Endometrial microvascular endothelial cells (primary cell): ENCODE data around the gene ERC1. TPM values are rescaled to one million over a fixed set of nuclear protein-coding genes. Genes with fewer than 3 reads are reported as not detected.
"Not testable (repeated sequence)": the region's sequence is repeated elsewhere in the genome, so short reads cannot be mapped to it uniquely, and the experiment has no call there.

Experiments
- in situ Hi-C: cut with HindIII; loops from 2 replicates; pipeline ENCODE4 v1.10.0; 2017; ENCODE audit warnings: low sequenced_read_pairs, low pct_unique_long_range_greater_than_20kb; ENCODE audit errors: inconsistent ontology term
- total RNA-seq: library from RNA; depleted of rRNA; stranded (reverse); fragments of >200 nt; gene quantifications from one replicate; pipeline ENCODE4 v1.2.3, GENCODE V29; 2015; ENCODE audit errors: inconsistent ontology term

Gene ERC1
- total RNA-seq, 1 donor from 2014 or later, result 13.1 TPM

DNA sequence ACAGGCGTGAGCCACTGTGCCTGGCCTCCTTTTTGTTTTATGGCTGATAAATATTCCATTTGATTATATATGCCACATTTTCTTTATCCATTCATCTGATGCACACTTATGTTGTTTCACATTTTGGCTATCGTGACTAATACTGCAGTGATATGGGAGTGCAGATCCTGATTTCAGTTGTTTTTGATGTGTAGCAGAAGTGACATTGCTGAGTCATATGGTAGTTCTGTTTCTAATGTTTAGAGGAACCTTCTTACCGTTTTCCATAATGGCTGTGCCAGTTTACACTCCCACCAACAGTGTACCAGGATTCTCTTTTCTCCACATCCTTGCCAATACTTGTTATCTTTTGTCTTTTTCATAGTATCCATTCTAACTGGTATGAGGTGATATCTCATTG, 235.9 kb downstream of the ERC1 start:
- in situ Hi-C loops, result no loop called here

DNA sequence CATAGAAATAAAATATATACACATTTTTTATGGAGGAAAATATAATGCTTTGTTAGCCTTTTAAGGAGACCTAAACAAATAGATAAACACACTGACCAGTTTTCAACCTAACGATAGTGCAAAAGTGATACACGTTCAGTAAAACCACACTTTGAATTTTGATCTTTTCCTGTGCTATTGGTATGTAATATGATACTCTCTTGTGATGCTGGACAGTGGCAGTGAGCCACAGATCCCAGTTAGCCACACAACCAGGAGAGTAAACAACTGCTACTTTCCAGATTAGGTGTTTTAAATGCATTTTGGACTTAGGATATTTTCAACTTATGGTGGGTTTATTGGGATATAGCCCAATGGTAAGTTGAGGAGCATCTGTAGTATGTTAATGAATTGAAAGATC, 243.1 kb downstream of the ERC1 start:
- in situ Hi-C loops, result no loop called here

DNA sequence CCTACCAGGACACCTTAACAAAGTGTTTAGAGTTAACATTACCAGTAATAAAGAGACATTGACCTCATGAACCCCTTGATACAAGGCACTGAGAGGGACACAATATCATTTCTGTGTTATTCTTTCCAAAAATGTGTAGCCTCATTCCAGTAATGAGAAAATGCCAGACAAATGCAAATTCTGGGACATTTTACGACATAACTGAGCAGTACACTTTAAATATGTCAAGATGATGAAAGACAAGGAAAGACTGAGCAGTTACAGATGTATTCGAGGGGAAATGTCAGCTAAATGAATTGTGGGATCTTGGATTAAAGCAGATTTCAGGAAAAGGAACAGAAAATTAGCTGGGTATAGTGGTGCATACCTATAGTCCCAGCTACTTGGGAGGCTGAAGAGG, 255.6 kb downstream of the ERC1 start:
- in situ Hi-C loops, result no loop called here

DNA sequence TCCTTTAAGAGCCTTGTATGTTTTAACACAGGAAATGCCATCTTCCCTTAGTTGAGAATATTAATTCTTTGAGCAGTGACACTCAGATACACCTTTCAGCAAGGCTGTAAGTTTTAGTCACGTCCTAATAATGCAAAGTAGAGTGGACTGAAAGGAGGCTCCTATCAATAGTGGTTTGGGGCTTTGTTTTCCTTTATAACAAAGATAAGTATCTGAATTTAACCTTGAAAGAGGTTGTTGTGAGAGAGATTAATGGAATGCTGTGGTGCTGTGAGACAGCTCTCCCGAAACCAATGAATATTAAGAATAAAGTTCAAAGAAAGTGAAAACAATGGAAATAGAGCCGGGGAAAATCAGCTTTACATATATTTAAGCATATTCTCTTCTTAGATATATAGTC, 259.6 kb downstream of the ERC1 start:
- in situ Hi-C loops, result no loop called here

DNA sequence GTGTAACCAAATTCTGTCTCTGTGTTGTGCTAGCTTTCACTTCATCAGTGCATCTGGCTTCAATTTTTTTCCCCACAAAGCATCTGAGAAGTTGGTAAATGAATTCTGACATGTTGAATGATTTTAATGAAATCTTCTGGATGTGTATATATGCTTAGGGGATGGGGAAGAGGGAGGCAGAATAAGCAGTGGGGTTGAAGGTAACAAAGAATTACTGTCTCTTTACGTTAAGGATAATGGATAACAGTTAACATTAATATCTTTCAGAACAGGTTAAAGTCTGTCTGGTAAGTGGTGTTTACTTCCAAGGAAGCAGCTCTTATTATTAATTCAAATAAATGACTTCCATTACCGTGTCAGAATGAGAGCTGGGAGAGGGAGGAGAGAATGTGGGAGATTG, 261.7 kb downstream of the ERC1 start:
- in situ Hi-C loops, result no loop called here

DNA sequence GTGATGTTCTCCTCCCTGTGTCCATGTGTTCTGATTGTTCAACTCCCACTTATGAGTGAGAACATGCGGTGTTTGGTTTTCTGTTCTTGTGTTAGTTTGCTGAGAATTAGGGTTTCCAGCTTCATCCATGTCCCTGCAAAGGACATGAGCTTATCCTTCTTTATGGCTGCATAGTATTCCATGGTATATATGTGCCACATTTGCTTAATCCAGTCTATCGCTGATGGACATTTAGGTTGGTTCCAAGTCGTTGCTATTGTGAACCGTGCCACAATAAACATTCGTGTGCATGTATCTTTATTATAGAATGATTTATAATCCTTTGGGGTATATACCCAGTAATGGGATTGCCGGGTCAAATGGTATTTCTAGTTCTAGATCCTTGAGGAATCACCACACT, 264.1 kb downstream of the ERC1 start:
- in situ Hi-C loops, result not testable (repeated sequence)

DNA sequence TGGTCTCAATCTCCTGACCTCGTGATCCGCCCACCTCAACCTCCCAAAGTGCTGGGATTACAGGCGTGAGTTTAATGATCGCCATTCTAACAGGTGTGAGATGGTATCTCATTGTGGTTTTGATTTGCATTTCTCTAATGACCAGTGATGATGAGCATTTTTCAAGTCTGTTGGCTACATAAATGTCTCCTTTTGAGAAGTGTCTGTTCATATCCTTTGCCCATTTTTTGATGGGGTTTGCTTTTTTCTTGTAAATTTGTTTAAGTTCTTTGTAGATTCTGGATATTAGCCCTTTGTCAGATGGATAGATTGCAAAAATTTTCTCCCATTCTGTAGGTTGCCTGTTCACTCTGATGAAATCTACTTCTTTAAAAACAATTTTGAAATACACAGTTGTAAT, 264.8 kb downstream of the ERC1 start:
- in situ Hi-C loops, result not testable (repeated sequence)

DNA sequence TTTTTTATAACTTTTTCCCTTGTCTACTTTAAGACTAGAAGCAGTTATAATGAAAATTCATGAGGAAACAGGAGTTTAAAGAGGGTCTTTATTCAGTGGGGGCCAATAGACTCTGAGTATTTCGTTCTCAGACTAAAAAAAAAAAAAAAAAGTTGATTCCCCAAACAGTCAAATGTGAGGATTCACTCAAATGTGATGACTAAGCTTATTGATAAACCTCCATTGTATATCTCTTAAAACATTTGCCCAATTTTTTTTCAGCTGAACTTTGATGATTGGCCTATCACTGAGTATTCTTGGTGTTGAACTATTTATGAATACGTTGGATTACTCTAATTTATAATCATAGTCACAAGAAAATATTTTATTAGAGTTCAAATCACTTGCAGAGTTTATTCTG, 265.3 kb downstream of the ERC1 start:
- in situ Hi-C loops, result no loop called here

DNA sequence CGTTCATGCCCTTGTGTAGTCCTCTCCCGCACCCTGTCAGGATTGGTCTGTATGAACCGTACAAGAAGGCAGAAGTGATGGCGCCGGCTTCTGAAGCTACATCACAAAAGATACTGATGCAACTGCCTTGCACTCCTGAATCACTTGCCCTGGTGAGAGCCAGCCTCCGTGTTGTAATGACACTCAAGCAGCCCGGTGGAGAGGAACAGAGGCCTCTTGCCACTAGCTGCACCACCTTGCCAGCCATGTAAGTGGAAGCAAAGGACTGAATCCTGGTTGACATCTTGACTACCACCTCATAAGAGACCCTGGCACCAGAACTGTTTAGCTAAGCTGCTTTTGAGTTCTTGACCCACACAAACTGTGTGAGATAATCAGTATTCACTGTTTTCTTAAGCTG, 266.0 kb downstream of the ERC1 start:
- in situ Hi-C loops, result no loop called here

DNA sequence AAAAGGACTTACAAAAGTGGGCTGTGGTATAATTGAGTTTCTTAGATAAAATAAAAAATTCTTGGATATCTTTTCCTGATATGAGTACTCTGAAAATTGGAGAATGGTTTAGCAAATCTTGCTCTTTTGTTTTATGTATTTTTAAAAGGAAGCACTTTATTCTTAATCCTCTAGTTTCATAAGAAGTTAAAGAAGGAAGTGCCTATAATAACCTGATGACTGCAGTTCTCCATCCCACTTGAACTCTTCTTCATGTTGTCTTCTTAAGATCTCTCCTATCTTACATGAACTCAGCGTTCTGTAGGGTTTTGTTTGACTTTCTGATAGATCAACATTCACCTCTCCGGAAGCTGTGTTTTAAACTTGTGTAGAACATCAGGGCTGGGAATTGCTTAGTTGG, 271.0 kb downstream of the ERC1 start:
- in situ Hi-C loops, result no loop called here

DNA sequence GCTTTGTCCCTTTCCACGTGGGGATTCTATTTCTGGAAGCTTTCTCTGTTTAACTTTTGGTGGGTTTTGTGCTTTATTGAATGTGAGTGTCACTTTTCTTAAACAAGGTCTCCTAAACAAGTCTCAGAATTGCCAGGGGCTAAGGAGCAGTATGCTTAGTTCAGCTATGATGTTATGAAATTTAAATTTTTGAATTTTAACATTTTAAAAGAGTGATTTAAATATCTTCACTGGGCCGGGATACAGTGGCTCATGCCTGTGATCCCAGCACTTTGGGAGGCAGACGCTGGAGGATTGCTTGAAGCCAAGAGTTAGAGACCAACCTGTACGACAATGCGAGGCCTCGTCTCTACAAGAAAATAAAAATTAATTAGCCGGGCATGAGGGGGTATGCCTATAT, 276.2 kb downstream of the ERC1 start:
- in situ Hi-C loops, result no loop called here

DNA sequence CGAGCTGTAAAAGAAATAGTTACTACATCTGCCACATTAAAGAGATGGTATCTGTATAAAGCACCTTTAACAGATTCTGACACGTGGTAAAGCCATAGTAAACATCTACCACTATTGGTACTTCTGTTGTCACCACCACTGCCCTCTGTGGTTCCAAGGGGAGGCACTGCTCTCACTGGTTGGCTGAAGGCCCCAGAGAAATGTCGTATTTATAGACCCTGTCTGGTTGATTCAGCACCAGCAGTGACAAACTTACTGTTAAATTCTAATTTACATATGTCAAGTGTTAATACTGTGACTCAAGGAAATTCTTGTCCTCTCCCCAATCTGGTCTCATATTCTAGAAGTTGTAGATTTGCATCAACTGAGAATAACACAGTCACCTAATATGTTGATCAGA, 281.1 kb downstream of the ERC1 start:
- in situ Hi-C loops, result no loop called here

DNA sequence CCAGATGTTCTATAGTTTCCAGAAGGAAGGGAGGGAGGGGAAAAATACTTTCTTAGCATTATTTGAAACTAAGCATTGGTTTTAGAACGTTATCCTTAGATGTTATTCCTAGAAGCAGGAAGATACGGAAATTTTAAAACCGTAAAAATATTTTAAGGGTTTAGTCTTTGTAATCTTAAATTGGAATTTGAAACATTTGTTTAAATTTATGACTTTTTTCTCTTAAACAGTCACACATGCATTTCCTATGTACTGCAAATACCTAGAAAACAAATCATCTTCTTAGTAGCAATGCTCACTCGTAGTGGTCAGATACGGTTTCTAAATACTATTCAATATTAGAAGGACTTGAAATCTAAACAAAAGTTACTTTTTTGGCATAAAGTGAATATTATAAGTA, 282.0 kb downstream of the ERC1 start:
- in situ Hi-C loops, result no loop called here

DNA sequence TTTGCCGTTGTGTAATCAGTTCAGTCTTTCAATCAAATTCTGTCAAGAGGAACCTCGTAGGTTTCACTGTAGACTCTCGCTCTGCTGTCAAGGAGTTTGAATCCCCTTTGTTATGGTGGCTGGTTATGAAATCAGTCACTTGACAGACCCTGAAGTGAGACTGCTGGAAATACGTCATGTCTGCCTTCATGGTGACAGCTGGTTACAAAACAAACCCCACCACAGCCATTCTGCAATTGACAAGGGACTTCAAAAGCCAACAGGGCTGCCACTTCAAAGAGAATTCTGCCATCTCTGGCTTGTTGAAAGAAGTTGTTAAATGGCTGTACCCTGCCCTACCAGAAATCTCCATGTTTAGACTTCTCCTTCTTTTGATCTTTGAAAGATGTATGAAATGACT, 286.9 kb downstream of the ERC1 start:
- in situ Hi-C loops, result no loop called here

DNA sequence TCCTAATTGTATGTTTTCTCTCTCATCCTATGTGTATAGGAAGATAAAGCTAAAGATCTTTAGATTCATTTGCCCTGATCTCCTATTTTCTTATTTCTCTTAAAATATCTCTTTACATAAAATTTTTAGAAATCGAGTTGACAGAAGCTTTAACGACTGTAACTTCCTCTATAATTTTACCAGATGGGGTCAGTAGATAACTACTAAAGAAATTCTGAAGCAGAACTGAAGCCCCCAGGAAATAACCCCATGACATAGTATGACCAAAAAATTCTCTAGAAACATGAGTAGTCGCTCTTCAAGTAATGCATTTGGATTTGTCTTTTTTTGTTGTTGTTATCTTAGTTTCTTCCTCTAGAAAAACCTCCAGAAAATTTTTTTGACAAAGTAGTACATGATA, 288.0 kb downstream of the ERC1 start:
- in situ Hi-C loops, result no loop called here

DNA sequence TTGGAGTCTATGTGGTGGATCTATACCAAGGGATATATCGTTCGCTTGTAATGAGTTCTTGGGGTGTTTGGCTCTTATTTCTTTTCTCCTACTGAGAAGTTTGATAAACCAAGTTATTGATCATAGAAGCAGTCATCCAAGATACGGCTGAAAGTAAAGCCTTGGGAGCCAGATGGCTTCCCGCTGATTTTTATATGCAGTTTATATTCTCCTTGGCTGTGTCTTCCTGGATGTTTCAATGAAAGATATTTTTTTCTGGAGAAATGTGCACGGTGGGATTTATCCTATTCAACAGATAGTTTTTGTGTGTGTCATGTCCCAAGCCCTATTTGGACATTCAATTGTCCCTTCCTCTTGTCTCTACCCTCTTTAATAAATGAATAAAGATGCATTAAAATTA, 289.0 kb downstream of the ERC1 start:
- in situ Hi-C loops, result no loop called here

DNA sequence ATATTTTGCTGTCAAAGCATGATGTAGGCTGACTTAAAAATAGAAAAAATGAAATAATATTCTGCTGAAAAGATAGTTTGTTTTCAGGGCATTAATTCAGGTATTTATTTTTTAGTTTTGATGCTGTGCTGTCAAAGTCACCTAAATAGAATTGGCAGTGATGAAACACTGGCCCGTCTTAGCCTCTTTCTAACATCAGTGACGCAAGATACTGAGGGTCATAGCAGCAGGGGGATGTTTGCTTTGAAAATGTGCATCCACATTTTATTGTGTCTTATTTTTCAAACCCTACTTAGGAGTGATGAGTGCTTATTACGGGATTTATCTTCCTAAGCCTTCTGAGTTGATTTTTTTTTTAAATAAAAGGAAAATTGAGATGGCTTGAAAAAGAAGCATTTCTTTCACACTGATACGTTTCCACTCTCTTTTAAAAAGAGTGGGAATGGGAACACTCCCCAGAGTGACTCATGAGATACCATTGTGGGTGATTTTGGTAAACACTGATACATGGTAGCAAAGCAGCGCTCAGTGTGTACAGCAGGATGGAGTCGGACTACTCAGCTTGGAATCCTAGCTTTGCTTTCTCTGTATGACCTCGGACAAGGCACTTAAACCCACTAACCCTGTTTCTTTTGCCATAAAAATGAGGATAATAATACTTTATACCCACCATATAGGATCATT, 290.8 kb downstream of the ERC1 start:
- in situ Hi-C loops, result no loop called here

DNA sequence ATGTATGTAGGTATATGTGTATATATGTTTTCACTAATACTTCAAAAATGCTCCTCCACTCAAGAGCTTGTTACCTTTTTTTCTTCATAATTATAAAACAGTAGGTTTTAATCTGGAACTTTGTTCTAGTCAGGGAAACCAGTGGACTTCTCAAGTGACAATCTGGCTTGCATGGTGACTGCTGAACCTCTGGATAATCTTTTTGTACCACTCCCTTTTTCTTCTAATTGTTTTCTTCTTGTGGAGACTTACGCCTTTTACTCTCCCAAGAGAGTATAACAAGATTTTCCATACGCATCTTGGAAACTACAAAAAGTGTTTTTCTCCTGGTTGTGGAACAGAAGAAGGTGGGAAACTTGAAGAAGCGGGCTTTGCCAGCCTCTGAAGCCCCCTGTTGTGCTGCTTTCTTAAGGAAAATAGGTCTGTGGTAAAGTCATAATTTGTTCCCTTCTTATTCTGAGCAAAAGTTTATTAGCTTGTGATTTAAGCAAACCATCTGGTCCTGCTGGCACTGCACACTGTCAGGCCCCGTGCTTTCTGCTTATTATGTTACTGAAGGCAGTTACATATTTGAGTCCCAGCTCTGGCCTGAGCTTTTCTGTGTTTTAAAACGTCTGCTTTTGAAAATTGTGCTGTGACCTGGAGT, 291.8 kb downstream of the ERC1 start:
- in situ Hi-C loops, result no loop called here

DNA sequence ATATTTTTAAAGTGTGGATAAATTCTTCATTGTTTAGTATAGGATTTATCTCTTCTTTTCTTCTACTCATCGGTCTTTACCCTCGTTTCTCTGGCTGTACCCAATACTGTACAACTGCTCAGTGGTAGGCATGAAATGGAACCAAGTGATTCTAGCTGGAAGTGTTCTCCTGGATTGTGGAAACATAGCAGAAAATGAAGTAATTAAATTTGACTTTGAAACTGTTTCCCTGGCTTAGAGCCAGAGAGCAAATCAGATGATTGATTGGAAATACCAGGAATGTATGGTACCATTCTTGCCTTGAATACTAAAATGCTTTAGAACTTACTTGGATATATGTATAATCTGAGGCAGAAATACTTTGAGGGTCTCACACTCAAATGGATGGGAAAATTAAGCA, 292.3 kb downstream of the ERC1 start:
- in situ Hi-C loops, result no loop called here

DNA sequence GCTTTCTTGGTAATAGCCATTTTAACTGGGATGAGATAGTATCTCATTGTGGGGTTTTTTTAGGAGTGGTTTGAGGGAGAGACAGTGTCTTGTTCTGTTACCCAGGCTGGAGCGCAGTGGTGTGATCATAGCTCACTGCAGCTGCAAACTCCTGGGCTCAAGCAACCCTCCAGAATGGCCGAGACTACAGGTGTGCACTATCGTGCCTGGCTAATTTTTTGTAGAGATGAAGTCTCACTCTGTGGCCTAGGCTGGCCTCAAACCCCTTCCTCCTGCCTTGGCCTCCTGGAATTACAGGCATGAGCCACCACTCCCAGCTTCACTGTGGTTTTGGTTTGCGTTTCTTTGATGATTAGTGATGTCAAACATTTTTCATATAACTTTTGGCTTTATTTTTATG, 293.6 kb downstream of the ERC1 start:
- in situ Hi-C loops, result no loop called here

DNA sequence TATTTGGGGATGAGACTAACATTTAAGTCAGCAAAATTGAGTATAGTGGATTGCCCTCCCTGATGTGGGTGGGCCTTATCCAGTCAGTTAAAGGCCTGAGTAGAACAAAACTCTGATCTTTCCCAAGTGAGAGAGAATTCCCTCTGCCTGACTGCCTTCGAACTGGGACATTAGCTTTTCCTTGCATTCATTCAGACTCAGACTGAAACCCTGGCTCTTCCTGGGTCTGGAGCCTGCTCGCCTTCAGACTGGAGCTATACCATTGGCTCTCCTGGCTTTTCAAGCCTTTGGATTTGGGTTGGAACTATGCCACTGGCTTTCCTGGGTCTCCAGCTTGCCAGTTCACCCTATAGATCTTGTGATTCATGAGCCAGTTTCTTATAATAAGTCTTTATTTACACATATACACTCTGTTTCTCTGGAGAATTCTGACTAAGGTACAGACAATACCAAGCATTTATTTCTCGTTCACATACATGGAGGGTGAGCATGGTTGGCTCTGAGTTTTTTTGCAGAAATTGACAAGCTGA, 296.5 kb downstream of the ERC1 start:
- in situ Hi-C loops, result no loop called here
